A673 (cell line): ENCODE results near the gene HGF. TPM values are rescaled to one million over a fixed set of nuclear protein-coding genes. Genes with fewer than 3 reads are reported as not detected.

Experiments
- BruUV-seq: library from RNA; stranded (reverse); fragments of 400-500 nt; replicated peaks from 2 replicates; lab custom pipeline; 2021; lab: Mats Ljungman, UMichigan
- CTCF ChIA-PET: fragments of 300-600 bp; sonication (Branson Sonifier 250); formaldehyde crosslinking; loops from one replicate; lab custom pipeline; 2022; ENCODE audit warnings: antibody characterized with exemption; lab: Charles Lee
- POLR2A ChIA-PET: fragments of 300-600 bp; sonication (Branson Sonifier 250); formaldehyde crosslinking; loops from one replicate; lab custom pipeline; 2022; ENCODE audit warnings: antibody characterized with exemption; ENCODE audit not compliant: low non-redundant PET; lab: Charles Lee
- DNase-seq: peaks from one replicate; pipeline ENCODE4 v3.0.0-alpha.2; 2015; ENCODE audit warnings: low spot score
- H3K27ac ChIP-seq: fragments of 200-600 bp; sonication (generic); 2 replicates; pipeline ENCODE4 v1.5.1; 2016; ENCODE audit warnings: mixed run types, low read depth, mild to moderate bottlenecking, mixed read lengths, antibody characterized with exemption, low read length; ENCODE audit not compliant: poor library complexity, severe bottlenecking
- H3K27me3 ChIP-seq: fragments of 200-600 bp; sonication (generic); replicated peaks from 2 replicates; pipeline ENCODE4 v1.6.1; 2017; ENCODE audit warnings: mixed run types, low read depth, mild to moderate bottlenecking, mixed read lengths, antibody characterized with exemption, low read length; ENCODE audit not compliant: insufficient read depth, poor library complexity
- H3K36me3 ChIP-seq: fragments of 200-600 bp; sonication (generic); 2 replicates; pipeline ENCODE4 v1.6.1; 2016; ENCODE audit warnings: mixed run types, mild to moderate bottlenecking, mixed read lengths, antibody characterized with exemption, low read length; ENCODE audit not compliant: insufficient read depth, poor library complexity, severe bottlenecking
- H3K4me1 ChIP-seq: fragments of 200-600 bp; sonication (generic); 2 replicates; pipeline ENCODE4 v1.6.1; 2017; ENCODE audit warnings: mixed run types, mild to moderate bottlenecking, mixed read lengths, antibody characterized with exemption, low read length; ENCODE audit not compliant: insufficient read depth, poor library complexity, severe bottlenecking
- H3K4me3 ChIP-seq: fragments of 200-600 bp; sonication (generic); 2 replicates; pipeline ENCODE4 v1.5.1; 2016; ENCODE audit warnings: low read depth, mixed run types, mild to moderate bottlenecking, mixed read lengths, low read length; ENCODE audit not compliant: poor library complexity, severe bottlenecking
- H3K9me3 ChIP-seq: fragments of 200-600 bp; sonication (generic); 2 replicates; pipeline ENCODE4 v1.6.1; 2016; ENCODE audit warnings: mixed run types, low read depth, mild to moderate bottlenecking, mixed read lengths, antibody characterized with exemption, low read length; ENCODE audit not compliant: poor library complexity, severe bottlenecking
- CTCF ChIP-seq: fragments of 300-800, 200-600 bp; sonication (generic); conservative IDR thresholded peaks from 2 replicates; pipeline ENCODE4 v1.5.1; 2017; ENCODE audit warnings: low read depth, mild to moderate bottlenecking, antibody characterized with exemption, low read length, moderate library complexity, mixed read lengths
- EZH2 ChIP-seq: fragments of 200-600 bp; sonication (generic); IDR thresholded peaks from 2 replicates; pipeline ENCODE4 v1.6.1; 2017; ENCODE audit warnings: borderline replicate concordance, low read depth, mild to moderate bottlenecking, mixed read lengths, antibody characterized with exemption, low read length; ENCODE audit not compliant: poor library complexity, severe bottlenecking
- intact Hi-C: fragments of 100-400 bp; cut with micrococcal nuclease; formaldehyde crosslinking; loops from one replicate; pipeline ENCODE4 v1.10.0; 2022; ENCODE audit not compliant: unreplicated experiment
- total RNA-seq: library from RNA; stranded (reverse); gene quantifications from 2 replicates; pipeline ENCODE4 v1.2.3, GENCODE V29; 2021

Gene HGF
- total RNA-seq, 1 experiment from 2014 or later = not detected

GRCh38 chr7:81774551-81774950 is 4.7 kb upstream of the HGF start:
- POLR2A ChIA-PET = no interaction called here
- Histone ChIP-seq H3K36me3 (no peaks in the 10 kb centered on the region), H3K4me1 (no peaks in the 10 kb centered on the region), H3K27ac (no peak overlapping the region), H3K27me3 (no peaks in the 10 kb centered on the region), H3K9me3 (no peaks in the 10 kb centered on the region), H3K4me3 (no peak overlapping the region)
- CTCF ChIA-PET = no interaction called here
- TF ChIP-seq CTCF (no peak), EZH2 (no peak)
- DNase-seq = no peak
- no TSS peak for BruUV-seq
- intact Hi-C loops = no loop called here

GRCh38 chr7:81770728-81771223 is 929 bp upstream of the HGF start:
- no TSS peak for BruUV-seq
- CTCF ChIA-PET = interaction anchor here (0.5 to 0.6 kb wide), 3 partner anchors 11 to 271 kb away, joined by 3 to 4 read pairs (median 3); no protein-coding TSS in a partner anchor
- TF ChIP-seq EZH2 = no peak
- TF ChIP-seq CTCF = no peak
- Histone ChIP-seq H3K9me3 (no peaks in the 10 kb centered on the region), H3K27me3 (no peaks in the 10 kb centered on the region), H3K27ac (no peak overlapping the region), H3K4me3 (no peak overlapping the region), H3K36me3 (no peaks in the 10 kb centered on the region), H3K4me1 (no peaks in the 10 kb centered on the region)
- POLR2A ChIA-PET = interaction anchor here (0.6 kb wide), 1 partner anchor 272 kb away, joined by 5 read pairs; no protein-coding TSS in a partner anchor
- intact Hi-C loops = no loop called here
- DNase-seq = no peak

- no peaks in the 10 kb centered on the region for H3K27me3 ChIP-seq
- H3K4me3 ChIP-seq = no peak overlapping the region
- DNase-seq = no peak
- no TSS peak for BruUV-seq
- no peak for TF ChIP-seq CTCF
- TF ChIP-seq EZH2 = no peak
- CTCF ChIA-PET = interaction anchor here (0.7 kb wide), 1 partner anchor 107 kb away, joined by 3 read pairs; no protein-coding TSS in a partner anchor
- intact Hi-C loops = no loop called here
- POLR2A ChIA-PET = no interaction called here
- no peaks in the 10 kb centered on the region for H3K36me3 ChIP-seq
- H3K4me1 ChIP-seq = no peaks in the 10 kb centered on the region
- H3K9me3 ChIP-seq = no peaks in the 10 kb centered on the region
- H3K27ac ChIP-seq = no peak overlapping the region
Measured at GRCh38 chr7:81768951-81769778, 682 bp downstream of the HGF start.
